BLaER1 (cell line): ENCODE results near the gene GPR155.

Experiments used
- H3K27ac ChIP-seq: shearing (Covaris generic); formaldehyde crosslinking; 2 replicates; pipeline ENCODE4 v1.8.1; 2022
- H3K27me3 ChIP-seq: shearing (Covaris generic); formaldehyde crosslinking; 2 replicates; pipeline ENCODE4 v1.8.1; 2022
- H3K36me3 ChIP-seq: shearing (Covaris generic); formaldehyde crosslinking; 2 replicates; pipeline ENCODE4 v1.8.1; 2022
- H3K4me1 ChIP-seq: shearing (Covaris generic); formaldehyde crosslinking; 2 replicates; pipeline ENCODE4 v1.8.1; 2022
- H3K4me2 ChIP-seq: shearing (Covaris generic); formaldehyde crosslinking; 2 replicates; pipeline ENCODE4 v1.8.1; 2022
- H3K4me3 ChIP-seq: shearing (Covaris generic); formaldehyde crosslinking; 2 replicates; pipeline ENCODE4 v1.8.1; 2022
- H3K9ac ChIP-seq: shearing (Covaris generic); formaldehyde crosslinking; 2 replicates; pipeline ENCODE4 v1.8.1; 2022
- H3K9me3 ChIP-seq: shearing (Covaris generic); formaldehyde crosslinking; 2 replicates; pipeline ENCODE4 v1.8.1; 2022
- H4K20me1 ChIP-seq: shearing (Covaris generic); formaldehyde crosslinking; 2 replicates; pipeline ENCODE4 v1.8.1; 2022
- Cebpa-rat ChIP-seq: shearing (Covaris generic); IDR thresholded peaks from 2 replicates; pipeline ENCODE4 v1.8.1; 2022

Gene GPR155

DNA sequence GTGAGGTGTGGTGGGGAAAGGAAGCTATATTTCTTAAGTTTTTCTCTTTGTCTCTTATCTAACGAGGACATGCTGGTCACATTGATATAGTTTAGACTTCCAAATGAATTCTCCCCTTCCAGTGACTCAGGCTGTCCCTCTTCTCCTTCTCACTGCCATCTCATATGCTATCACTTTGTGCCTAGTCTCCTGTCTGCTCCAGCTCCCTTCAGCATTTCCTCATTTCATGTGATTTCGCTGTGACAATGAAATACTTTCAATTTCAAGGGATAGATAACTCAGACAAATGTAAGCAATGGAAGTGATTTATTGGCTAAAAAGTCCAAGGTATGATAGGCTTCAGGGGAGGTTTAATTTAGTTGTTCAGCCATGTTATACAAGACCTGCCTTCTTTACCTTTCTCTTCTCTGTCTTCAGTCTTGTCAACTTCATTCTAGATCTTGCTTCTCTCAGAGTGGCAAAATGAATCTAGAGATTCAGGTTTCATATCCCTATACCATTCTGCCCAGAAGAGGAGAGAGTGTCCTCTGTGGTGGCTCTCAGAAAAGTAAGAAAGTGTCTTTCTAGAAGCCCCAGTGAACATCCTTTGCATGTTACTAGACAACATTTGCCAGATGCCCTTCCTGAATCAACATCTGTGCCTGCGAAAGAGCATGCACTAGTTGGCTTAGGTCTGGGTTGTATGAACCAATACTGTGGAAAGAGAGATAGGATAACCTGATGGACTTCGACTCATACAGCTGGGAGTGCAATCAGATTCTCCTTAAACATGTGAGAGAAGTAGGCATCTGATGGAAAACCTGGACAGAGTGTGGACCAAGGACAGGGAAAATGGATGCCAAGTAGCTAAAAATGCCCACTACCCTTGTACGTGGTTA lies 29.9 kb upstream of the GPR155 start:
- no peaks in the 10 kb centered on the region for H4K20me1 ChIP-seq
- no peak overlapping the region for H3K4me2 ChIP-seq
- H3K27ac ChIP-seq = no peak overlapping the region
- no peak for TF ChIP-seq Cebpa-rat
- no peak overlapping the region for H3K9ac ChIP-seq
- no peaks in the 10 kb centered on the region for H3K36me3 ChIP-seq
- H3K4me1 ChIP-seq = no peaks in the 10 kb centered on the region
- H3K4me3 ChIP-seq = no peak overlapping the region
- H3K27me3 ChIP-seq = no peaks in the 10 kb centered on the region
- peaks cover 18% of the 10 kb centered on the region for H3K9me3 ChIP-seq

DNA sequence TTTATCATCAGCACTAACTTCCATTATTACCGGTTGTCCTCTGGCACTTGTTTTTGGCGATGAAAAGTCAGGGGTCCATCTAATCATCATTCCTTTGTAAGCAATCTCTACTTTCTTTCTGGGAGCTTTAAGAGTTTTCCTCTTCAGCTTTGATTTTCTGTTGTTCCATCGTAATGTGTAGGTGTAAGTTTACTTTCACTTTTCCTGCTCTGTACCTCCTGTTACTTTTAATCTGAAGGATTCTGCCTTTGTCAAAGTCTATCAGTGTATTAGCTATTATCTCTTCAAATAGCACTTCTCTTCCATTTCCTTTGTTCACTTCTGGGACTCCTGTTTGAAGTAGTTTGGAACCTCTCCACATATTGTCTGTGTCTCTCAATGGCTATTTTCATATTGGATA lies 25.5 kb upstream of the GPR155 start:
- Histone ChIP-seq H3K9ac (no peak overlapping the region), H3K9me3 (peaks cover 62% of the 10 kb centered on the region), H3K27ac (no peak overlapping the region), H3K27me3 (no peaks in the 10 kb centered on the region), H3K4me3 (no peak overlapping the region), H4K20me1 (no peaks in the 10 kb centered on the region), H3K4me2 (no peak overlapping the region), H3K4me1 (no peaks in the 10 kb centered on the region), H3K36me3 (no peaks in the 10 kb centered on the region)
- no peak for TF ChIP-seq Cebpa-rat

DNA sequence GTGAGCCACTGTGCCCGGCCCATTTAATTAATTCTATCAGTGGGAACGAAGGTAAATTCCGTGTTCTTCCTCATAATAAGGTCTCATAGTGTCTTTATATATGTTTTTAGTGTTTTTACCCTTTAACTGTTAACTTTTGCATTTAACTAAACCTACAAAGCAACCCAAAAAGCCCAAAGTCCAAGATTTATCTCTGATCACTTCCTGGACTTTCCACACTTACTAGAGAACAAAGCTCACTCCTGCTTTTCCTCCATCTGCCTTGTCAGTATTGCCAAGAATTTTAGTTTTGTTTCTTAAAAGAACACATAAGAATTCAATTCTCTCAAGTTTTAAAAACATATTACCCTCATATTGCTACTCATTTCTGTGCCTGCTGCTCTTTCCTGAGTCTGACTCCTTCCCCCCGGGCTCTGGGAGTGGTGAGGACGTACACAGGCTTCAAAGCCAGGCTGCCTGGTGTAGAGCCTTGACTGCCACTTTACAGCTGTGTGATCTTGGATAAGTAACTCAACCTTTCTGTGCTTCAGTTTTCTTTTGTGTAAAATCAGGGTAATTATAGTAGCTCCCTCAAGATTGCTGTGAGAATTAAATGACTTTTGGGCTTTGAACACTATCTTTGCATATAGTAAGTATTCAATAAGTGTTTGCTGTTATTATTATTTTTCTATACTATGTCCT lies 24.9 kb upstream of the GPR155 start:
- Histone ChIP-seq H4K20me1 (no peaks in the 10 kb centered on the region), H3K27me3 (no peaks in the 10 kb centered on the region), H3K4me3 (no peak overlapping the region), H3K9me3 (peaks cover 67% of the 10 kb centered on the region), H3K27ac (no peak overlapping the region), H3K9ac (no peak overlapping the region), H3K36me3 (no peaks in the 10 kb centered on the region), H3K4me2 (no peak overlapping the region), H3K4me1 (no peaks in the 10 kb centered on the region)
- TF ChIP-seq Cebpa-rat = no peak

DNA sequence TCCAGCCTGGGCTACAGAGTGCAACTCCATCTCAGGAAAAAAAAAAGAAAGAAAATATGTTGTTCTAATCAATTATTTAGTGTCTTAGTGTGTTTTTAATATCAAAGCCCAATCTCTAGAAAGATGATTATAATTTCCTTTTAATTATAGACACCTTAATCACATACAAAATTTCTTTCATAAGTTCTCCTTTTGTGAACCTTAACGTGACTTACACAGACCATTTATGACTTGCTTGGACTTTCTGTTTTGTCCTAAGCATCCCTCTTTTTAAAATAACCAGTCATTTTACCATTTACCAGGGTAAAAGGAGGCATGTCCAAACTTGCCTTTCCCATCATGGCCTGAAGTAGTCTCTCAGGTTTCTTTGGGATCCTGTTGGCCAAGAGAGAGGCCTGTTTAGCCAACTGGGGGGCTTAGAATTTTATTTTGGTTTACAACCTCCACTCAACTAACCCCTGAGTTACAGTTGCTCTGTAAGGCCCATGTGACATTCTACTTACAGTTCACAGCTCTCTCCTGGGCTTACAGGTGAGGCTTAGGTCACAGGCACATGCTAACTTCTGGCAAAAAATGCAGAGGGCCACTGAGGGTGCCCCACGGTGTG lies 23.9 kb upstream of the GPR155 start:
- no peak overlapping the region for H3K9ac ChIP-seq
- peaks cover 67% of the 10 kb centered on the region for H3K9me3 ChIP-seq
- no peak overlapping the region for H3K27ac ChIP-seq
- no peak overlapping the region for H3K4me2 ChIP-seq
- no peak overlapping the region for H3K4me3 ChIP-seq
- no peak for TF ChIP-seq Cebpa-rat
- no peaks in the 10 kb centered on the region for H4K20me1 ChIP-seq
- no peaks in the 10 kb centered on the region for H3K36me3 ChIP-seq
- no peaks in the 10 kb centered on the region for H3K27me3 ChIP-seq
- H3K4me1 ChIP-seq = no peaks in the 10 kb centered on the region

DNA sequence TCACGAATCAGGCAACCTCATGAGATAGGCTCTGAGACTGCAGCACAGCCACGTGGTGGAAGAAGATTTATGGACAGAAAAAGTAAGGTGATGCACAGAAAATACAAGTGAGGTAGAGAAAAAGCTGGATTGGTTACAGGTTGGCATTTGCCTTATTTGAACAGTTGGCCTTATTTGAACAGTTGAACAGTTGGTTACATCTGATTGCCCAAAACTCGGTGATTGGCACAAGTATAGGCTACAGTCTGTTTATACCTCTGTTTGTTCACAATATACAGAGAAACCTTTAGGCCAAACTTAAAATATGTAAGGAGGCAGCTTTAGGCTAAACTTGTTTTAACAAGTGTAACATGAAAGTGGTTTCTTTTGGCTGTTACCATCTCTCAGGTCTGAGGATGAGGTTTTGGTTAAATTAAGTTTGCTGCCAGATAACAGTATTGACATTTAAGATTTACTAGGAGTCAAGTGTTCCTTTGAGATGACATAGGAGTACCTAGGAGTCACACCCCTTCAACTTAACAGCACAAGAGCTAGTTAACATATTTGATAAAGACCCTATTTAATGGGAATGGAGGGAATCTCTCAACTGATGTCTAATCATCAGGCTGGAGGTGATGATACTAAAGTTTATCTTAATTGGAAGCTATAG lies 16.5 kb upstream of the GPR155 start:
- Histone ChIP-seq H3K36me3 (no peaks in the 10 kb centered on the region), H3K4me1 (no peaks in the 10 kb centered on the region), H3K4me3 (no peak overlapping the region), H3K4me2 (no peak overlapping the region), H4K20me1 (no peaks in the 10 kb centered on the region), H3K27me3 (no peaks in the 10 kb centered on the region), H3K27ac (no peak overlapping the region), H3K9ac (no peak overlapping the region), H3K9me3 (peaks cover 20% of the 10 kb centered on the region)
- TF ChIP-seq Cebpa-rat = no peak

- Histone ChIP-seq H3K4me3 (no peak overlapping the region), H3K9ac (no peak overlapping the region), H3K36me3 (no peaks in the 10 kb centered on the region), H4K20me1 (no peaks in the 10 kb centered on the region), H3K4me2 (no peak overlapping the region), H3K9me3 (peaks cover 5% of the 10 kb centered on the region; the same call in 1 of the 2 replicates), H3K27me3 (no peaks in the 10 kb centered on the region), H3K27ac (no peak overlapping the region), H3K4me1 (no peaks in the 10 kb centered on the region)
- TF ChIP-seq Cebpa-rat = no peak
These were observed 12.5 kb upstream of the GPR155 start for GRCh38 chr2:174499371-174499770.

GRCh38 chr2:174495365-174496012 lies 8.7 kb upstream of the GPR155 start:
- TF ChIP-seq Cebpa-rat = no peak
- Histone ChIP-seq H3K4me1 (peaks cover 25% of the 10 kb centered on the region), H3K4me3 (no peak overlapping the region), H4K20me1 (no peaks in the 10 kb centered on the region), H3K36me3 (no peaks in the 10 kb centered on the region), H3K27me3 (no peaks in the 10 kb centered on the region), H3K4me2 (no peak overlapping the region), H3K9me3 (peaks cover 5% of the 10 kb centered on the region; the same call in 1 of the 2 replicates), H3K27ac (no peak overlapping the region), H3K9ac (no peak overlapping the region)

DNA sequence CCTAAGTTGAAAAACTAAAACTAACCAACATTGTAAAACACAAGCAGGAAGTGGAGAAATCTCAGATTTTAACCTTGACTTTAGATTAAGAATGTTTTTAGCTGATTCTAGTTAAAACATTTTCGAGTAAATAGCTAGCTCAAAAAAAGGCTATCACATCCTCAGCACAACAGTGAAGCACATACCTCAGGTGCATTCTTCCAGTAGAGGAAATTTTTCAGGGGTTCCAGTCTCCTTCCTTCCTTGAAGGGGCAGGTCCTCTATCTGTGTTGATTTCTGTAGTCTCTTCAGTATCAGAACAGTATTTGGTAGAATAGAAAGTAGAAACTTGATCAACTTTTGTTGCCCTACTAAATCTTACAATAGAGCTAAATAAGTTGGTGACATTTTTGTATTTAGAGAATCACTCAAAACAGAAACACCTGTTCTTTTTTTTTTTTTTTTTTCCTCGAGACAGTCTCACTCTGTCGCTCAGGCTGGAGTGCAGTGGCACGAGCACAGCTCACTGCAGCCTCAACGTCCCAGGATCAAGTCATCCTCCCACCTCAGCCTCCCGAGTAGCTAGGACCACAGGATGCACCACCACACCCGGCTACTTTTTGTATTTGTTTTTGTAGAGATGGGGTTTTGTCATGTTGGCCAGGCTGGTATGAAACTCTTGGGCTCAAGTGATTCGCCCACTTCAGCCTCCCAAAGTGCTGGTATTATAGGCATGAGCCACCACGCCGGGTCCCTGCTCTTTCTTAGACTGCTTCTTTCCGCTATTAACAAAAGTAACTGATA lies 6.9 kb upstream of the GPR155 start:
- Histone ChIP-seq H3K27me3 (no peaks in the 10 kb centered on the region), H4K20me1 (no peaks in the 10 kb centered on the region), H3K27ac (peak overlapping the region; percentile 63), H3K9me3 (0 out of 2 replicates have a peak, but pooled peaks cover under 1% of the 10 kb centered on the region), H3K4me2 (peak overlapping the region; percentile 64), H3K4me3 (peak overlapping the region; percentile 38), H3K36me3 (no peaks in the 10 kb centered on the region), H3K9ac (peak overlapping the region; percentile 27; the same call in 1 of the 2 replicates), H3K4me1 (peaks cover 42% of the 10 kb centered on the region)
- TF ChIP-seq Cebpa-rat = no peak

GRCh38 chr2:174492963-174493431 lies 6.2 kb upstream of the GPR155 start:
- Histone ChIP-seq H3K9ac (peak overlapping the region; percentile 27; the same call in 1 of the 2 replicates), H4K20me1 (no peaks in the 10 kb centered on the region), H3K4me3 (peak overlapping the region; percentile 38), H3K4me2 (peak overlapping the region; percentile 64), H3K27me3 (no peaks in the 10 kb centered on the region), H3K36me3 (no peaks in the 10 kb centered on the region), H3K27ac (peak overlapping the region; percentile 63), H3K4me1 (peaks cover 44% of the 10 kb centered on the region), H3K9me3 (no peaks in the 10 kb centered on the region)
- TF ChIP-seq Cebpa-rat = no peak
